Neural progenitor cell (in vitro differentiated cells): Measurements from ENCODE around the gene HNRNPA1. TPM values are rescaled to one million over a fixed set of nuclear protein-coding genes. Genes with fewer than 3 reads are reported as not detected.
"Not testable (repeated sequence)": the region's sequence is repeated elsewhere in the genome, so short reads cannot be mapped to it uniquely, and the experiment has no call there.

Experiments used
- DNase-seq: peaks from one replicate; pipeline ENCODE4 v3.0.0-alpha.2; 2016; ENCODE audit warnings: low spot score
- H2AFZ ChIP-seq: fragments of 200-600 bp; sonication (generic); replicated peaks from 2 replicates; pipeline ENCODE4 v1.6.1; 2016; ENCODE audit warnings: antibody characterized with exemption
- H3F3A ChIP-seq: fragments of 200-600 bp; sonication (generic); 2 replicates; pipeline ENCODE4 v1.6.1; 2016; ENCODE audit warnings: antibody characterized with exemption, low read depth
- H3K27ac ChIP-seq: fragments of 200-600 bp; sonication (generic); 2 replicates; pipeline ENCODE4 v1.5.1; 2016; ENCODE audit warnings: mild to moderate bottlenecking
- H3K27me3 ChIP-seq: fragments of 200-600 bp; sonication (generic); 2 replicates; pipeline ENCODE4 v1.6.1; 2016; ENCODE audit warnings: mild to moderate bottlenecking, moderate library complexity
- H3K36me3 ChIP-seq: fragments of 200-600 bp; sonication (generic); 2 replicates; pipeline ENCODE4 v1.5.1; 2016
- H3K4me1 ChIP-seq: fragments of 200-600 bp; sonication (generic); 2 replicates; pipeline ENCODE4 v1.6.1; 2016; ENCODE audit warnings: mixed run types
- H3K4me2 ChIP-seq: fragments of 200-600 bp; sonication (generic); 2 replicates; pipeline ENCODE4 v1.6.1; 2016
- H3K4me3 ChIP-seq: fragments of 200-600 bp; sonication (generic); 2 replicates; pipeline ENCODE4 v1.5.1; 2016
- H3K79me2 ChIP-seq: fragments of 200-600 bp; sonication (generic); 2 replicates; pipeline ENCODE4 v1.6.1; 2016; ENCODE audit warnings: low read depth
- H3K9ac ChIP-seq: fragments of 200-600 bp; sonication (generic); 2 replicates; pipeline ENCODE4 v1.6.1; 2016
- H3K9me3 ChIP-seq: fragments of 200-600 bp; sonication (generic); 2 replicates; pipeline ENCODE4 v1.5.1; 2016; ENCODE audit warnings: low read depth
- H4K20me1 ChIP-seq: fragments of 200-600 bp; sonication (generic); 2 replicates; pipeline ENCODE4 v1.6.1; 2016; ENCODE audit warnings: low read depth
- H3K27ac Mint-ChIP-seq: 3 replicates; pipeline ENCODE4 v1.8.0; 2021; ENCODE audit warnings: mixed read lengths
- H3K27me3 Mint-ChIP-seq: 2 replicates; pipeline ENCODE4 v1.8.0; 2022; ENCODE audit warnings: low read depth, mild to moderate bottlenecking, inconsistent platforms, moderate library complexity, mixed read lengths; ENCODE audit not compliant: insufficient read depth
- H3K36me3 Mint-ChIP-seq: 3 replicates; pipeline ENCODE4 v1.8.0; 2021; ENCODE audit warnings: mixed read lengths
- H3K4me1 Mint-ChIP-seq: 3 replicates; pipeline ENCODE4 v1.8.0; 2021; ENCODE audit warnings: mixed read lengths
- H3K4me3 Mint-ChIP-seq: 3 replicates; pipeline ENCODE4 v1.8.0; 2021; ENCODE audit warnings: mild to moderate bottlenecking, moderate library complexity, mixed read lengths
- H3K9me3 Mint-ChIP-seq: 3 replicates; pipeline ENCODE4 v1.8.0; 2020; ENCODE audit warnings: mixed read lengths
- CTCF ChIP-seq: fragments of 200-600 bp; sonication (generic); IDR thresholded peaks from 2 replicates; pipeline ENCODE4 v1.5.1; 2017; ENCODE audit warnings: antibody characterized with exemption, mild to moderate bottlenecking
- EZH2 ChIP-seq: fragments of 200-600 bp; sonication (generic); IDR thresholded peaks from 2 replicates; pipeline ENCODE4 v1.6.1; 2017; ENCODE audit warnings: antibody characterized with exemption, mild to moderate bottlenecking, moderate library complexity
- EZH2phosphoT487 ChIP-seq: fragments of 200-600 bp; sonication (generic); IDR thresholded peaks from 2 replicates; pipeline ENCODE4 v1.6.1; 2017; ENCODE audit warnings: antibody characterized with exemption
- total RNA-seq: library from RNA; depleted of rRNA; stranded (reverse); fragments of >200 nt; gene quantifications from 2 replicates; pipeline ENCODE4 v1.2.3, GENCODE V29; 2015; ENCODE audit warnings: low replicate concordance

Gene HNRNPA1
- total RNA-seq, 1 donor from 2014 or later: 2,341 TPM

- Histone ChIP-seq H3K9ac (peak within 1 kb of the TSS; percentile 97), H3K4me3 (peak within 1 kb of the TSS; percentile 88), H3K9me3 (no peaks in the 10 kb centered on the region), H3K27me3 (no peaks in the 10 kb centered on the region), H3K4me1 (peaks cover 46% of the 10 kb centered on the region), H3K36me3 (peaks cover 30% of the 10 kb centered on the region), H3K4me2 (peak within 1 kb of the TSS; percentile 99), H3K79me2 (peaks cover 90% of the 10 kb centered on the region), H4K20me1 (peaks cover 85% of the 10 kb centered on the region), H3K27ac (peak within 1 kb of the TSS; percentile 95), H3F3A (peaks cover 70% of the 10 kb centered on the region), H2AFZ (peak within 1 kb of the TSS; percentile 66)
- peak; percentile 100 for DNase-seq
- H3K27ac Mint-ChIP-seq: no peak within 1 kb of the TSS
- no peak for TF ChIP-seq CTCF
- no peak for TF ChIP-seq EZH2phosphoT487
- no peak for TF ChIP-seq EZH2
- peaks cover 22% of the 10 kb centered on the region for H3K36me3 Mint-ChIP-seq
- H3K4me3 Mint-ChIP-seq: no peak within 1 kb of the TSS
- H3K9me3 Mint-ChIP-seq: no peaks in the 10 kb centered on the region
- peaks cover 3% of the 10 kb centered on the region for H3K27me3 Mint-ChIP-seq
- peaks cover 60% of the 10 kb centered on the region for H3K4me1 Mint-ChIP-seq
Measured at GRCh38 chr12:54279632-54280467, 676 bp upstream of the HNRNPA1 start, which contains the start of gene CBX5. TSS of gene CBX5 (minus strand) at chr12:54280122. CDS start at chr12:54257650, 22,472 bp downstream.

GRCh38 chr12:54281261-54281638 is 724 bp downstream of the HNRNPA1 start:
- not testable (repeated sequence) for H3K27me3 Mint-ChIP-seq, H3K9me3 Mint-ChIP-seq, H3K4me3 Mint-ChIP-seq, H3K9me3 ChIP-seq, H3K27me3 ChIP-seq, DNase-seq, H2AFZ ChIP-seq, H3K27ac Mint-ChIP-seq
- Histone ChIP-seq H3K27ac (peak overlapping the region; percentile 93), H3K4me3 (peak overlapping the region; percentile 88), H3K4me2 (peak overlapping the region; percentile 99), H4K20me1 (peaks cover 85% of the 10 kb centered on the region), H3K4me1 (peaks cover 47% of the 10 kb centered on the region), H3K9ac (peak overlapping the region; percentile 97), H3K36me3 (peaks cover 40% of the 10 kb centered on the region), H3F3A (peaks cover 80% of the 10 kb centered on the region), H3K79me2 (peaks cover 90% of the 10 kb centered on the region)
- H3K36me3 Mint-ChIP-seq: peaks cover 23% of the 10 kb centered on the region
- peaks cover 60% of the 10 kb centered on the region for H3K4me1 Mint-ChIP-seq

GRCh38 chr12:54281694-54282093 is 1.2 kb downstream of the HNRNPA1 start:
- DNase-seq, H3K9me3 ChIP-seq, H3K27me3 ChIP-seq, H2AFZ ChIP-seq, H3K27me3 Mint-ChIP-seq, H3K4me3 Mint-ChIP-seq, H3K27ac Mint-ChIP-seq, H3K9me3 Mint-ChIP-seq: not testable (repeated sequence)
- peaks cover 90% of the 10 kb centered on the region for H3K79me2 ChIP-seq
- peaks cover 43% of the 10 kb centered on the region for H3K4me1 ChIP-seq
- peaks cover 60% of the 10 kb centered on the region for H3K4me1 Mint-ChIP-seq
- peak overlapping the region; percentile 97 for H3K9ac ChIP-seq
- H3K4me2 ChIP-seq: peak overlapping the region; percentile 99
- peaks cover 87% of the 10 kb centered on the region for H4K20me1 ChIP-seq
- H3K36me3 ChIP-seq: peaks cover 44% of the 10 kb centered on the region
- peak overlapping the region; percentile 88 for H3K4me3 ChIP-seq
- peak overlapping the region; percentile 93 for H3K27ac ChIP-seq
- peaks cover 23% of the 10 kb centered on the region for H3K36me3 Mint-ChIP-seq
- peaks cover 80% of the 10 kb centered on the region for H3F3A ChIP-seq

GRCh38 chr12:54282949-54283593 is 2.5 kb downstream of the HNRNPA1 start:
- Histone ChIP-seq H2AFZ (no peak overlapping the region), H3K36me3 (peaks cover 49% of the 10 kb centered on the region), H3K4me3 (peak overlapping the region; percentile 88), H3K27ac (peak overlapping the region; percentile 68), H3F3A (peaks cover 87% of the 10 kb centered on the region), H3K9me3 (no peaks in the 10 kb centered on the region), H3K9ac (peak overlapping the region; percentile 97), H3K27me3 (no peaks in the 10 kb centered on the region), H3K79me2 (peaks cover 82% of the 10 kb centered on the region), H3K4me1 (peaks cover 30% of the 10 kb centered on the region), H4K20me1 (peaks cover 87% of the 10 kb centered on the region), H3K4me2 (peak overlapping the region; percentile 99)
- DNase-seq: no peak
- Mint-ChIP-seq H3K27ac (no peak overlapping the region), H3K4me1 (peaks cover 54% of the 10 kb centered on the region), H3K27me3 (peaks cover 6% of the 10 kb centered on the region), H3K9me3 (no peaks in the 10 kb centered on the region), H3K4me3 (no peak overlapping the region), H3K36me3 (peaks cover 22% of the 10 kb centered on the region)
- TF ChIP-seq EZH2phosphoT487: no peak
- TF ChIP-seq EZH2: no peak
- no peak for TF ChIP-seq CTCF

GRCh38 chr12:54284070-54284780 is 3.7 kb downstream of the HNRNPA1 start:
- not testable (repeated sequence) for H2AFZ ChIP-seq, H3K9me3 Mint-ChIP-seq, H3K4me3 Mint-ChIP-seq, H3K27me3 ChIP-seq, H3K27ac Mint-ChIP-seq, H3K9me3 ChIP-seq, DNase-seq
- peak overlapping the region; percentile 68 for H3K27ac ChIP-seq
- peak overlapping the region; percentile 45 for H3K9ac ChIP-seq
- peaks cover 48% of the 10 kb centered on the region for H3K4me1 Mint-ChIP-seq
- H3K36me3 Mint-ChIP-seq: peaks cover 21% of the 10 kb centered on the region
- H3K79me2 ChIP-seq: peaks cover 71% of the 10 kb centered on the region
- H3K4me2 ChIP-seq: peak overlapping the region; percentile 99
- peaks cover 24% of the 10 kb centered on the region for H3K4me1 ChIP-seq
- peak overlapping the region; percentile 88 for H3K4me3 ChIP-seq
- H3K36me3 ChIP-seq: peaks cover 49% of the 10 kb centered on the region
- peaks cover 90% of the 10 kb centered on the region for H3F3A ChIP-seq
- peaks cover 12% of the 10 kb centered on the region for H3K27me3 Mint-ChIP-seq
- peaks cover 87% of the 10 kb centered on the region for H4K20me1 ChIP-seq
